ENCODE data around the gene ALCAM.

Gene ALCAM

DNA sequence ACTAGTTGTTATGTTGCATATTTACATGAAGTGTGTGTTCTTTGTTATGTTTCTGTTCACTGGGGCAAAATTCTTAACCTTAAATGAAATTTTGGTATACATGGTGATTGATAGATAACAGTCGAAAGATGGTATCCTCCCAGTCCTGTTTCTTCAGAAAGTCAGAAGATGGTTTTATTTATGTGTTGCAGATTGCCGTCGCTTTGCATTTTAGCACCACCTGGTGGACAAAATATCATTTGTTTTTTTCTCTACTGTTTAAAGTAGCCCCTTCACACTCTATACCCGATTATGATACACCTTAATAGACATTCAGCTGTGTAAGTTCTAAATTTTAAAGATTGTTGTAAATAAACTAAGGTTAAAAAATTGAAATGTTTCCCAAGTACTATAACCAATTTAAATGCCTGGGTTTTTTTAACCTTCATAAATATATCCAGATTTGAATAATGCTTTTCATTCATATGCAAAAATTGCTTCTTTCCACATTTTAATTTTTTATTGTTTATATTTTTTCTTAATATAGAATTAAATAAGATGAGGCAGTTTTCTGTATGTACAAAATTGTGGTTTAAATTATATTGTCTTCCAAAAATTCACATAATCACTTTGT is 152.2 kb downstream of the ALCAM start:
- Histone ChIP-seq H3K9me3 (ENCODE audit: control insufficient read depth, insufficient read depth, low read depth, low read length) (no peaks in the 10 kb centered on the region), H3K4me1 (ENCODE audit: control insufficient read depth, insufficient read depth, low read length) (no peaks in the 10 kb centered on the region; the same call in 1 of the 2 replicates), H3K4me3 (ENCODE audit: low read depth, low read length) (no peak overlapping the region), H3K27ac (ENCODE audit: extremely low read depth, low read depth, low read length) (no peak overlapping the region), H3K36me3 (ENCODE audit: control insufficient read depth in 2 of 2, insufficient read depth in 1 of 2, low read length in 2 of 2) (no peaks in the 10 kb centered on the region)
- CTCF ChIA-PET, result interaction anchor here (0.6 to 2.7 kb wide), 9 partner anchors 10 to 1285 kb away, joined by 3 to 11 read pairs (median 7); partner anchors contain the start of gene ALCAM
- POLR2A ChIA-PET, result no interaction called here
- TF ChIP-seq KLF8 (tag by site-specific recombination; IDR thresholded peaks at IDR 0.05) (no peak), BCL11B (tag by site-specific recombination; IDR thresholded peaks at IDR 0.05; ENCODE audit: low read depth) (no peak), ZNF654 (tag by site-specific recombination; IDR thresholded peaks at IDR 0.05; ENCODE audit: low read depth) (peak; percentile 72), ZFP41 (tag by site-specific recombination; IDR thresholded peaks at IDR 0.05; ENCODE audit: borderline replicate concordance) (no peak)
- TF ChIP-seq, protein P1, sequence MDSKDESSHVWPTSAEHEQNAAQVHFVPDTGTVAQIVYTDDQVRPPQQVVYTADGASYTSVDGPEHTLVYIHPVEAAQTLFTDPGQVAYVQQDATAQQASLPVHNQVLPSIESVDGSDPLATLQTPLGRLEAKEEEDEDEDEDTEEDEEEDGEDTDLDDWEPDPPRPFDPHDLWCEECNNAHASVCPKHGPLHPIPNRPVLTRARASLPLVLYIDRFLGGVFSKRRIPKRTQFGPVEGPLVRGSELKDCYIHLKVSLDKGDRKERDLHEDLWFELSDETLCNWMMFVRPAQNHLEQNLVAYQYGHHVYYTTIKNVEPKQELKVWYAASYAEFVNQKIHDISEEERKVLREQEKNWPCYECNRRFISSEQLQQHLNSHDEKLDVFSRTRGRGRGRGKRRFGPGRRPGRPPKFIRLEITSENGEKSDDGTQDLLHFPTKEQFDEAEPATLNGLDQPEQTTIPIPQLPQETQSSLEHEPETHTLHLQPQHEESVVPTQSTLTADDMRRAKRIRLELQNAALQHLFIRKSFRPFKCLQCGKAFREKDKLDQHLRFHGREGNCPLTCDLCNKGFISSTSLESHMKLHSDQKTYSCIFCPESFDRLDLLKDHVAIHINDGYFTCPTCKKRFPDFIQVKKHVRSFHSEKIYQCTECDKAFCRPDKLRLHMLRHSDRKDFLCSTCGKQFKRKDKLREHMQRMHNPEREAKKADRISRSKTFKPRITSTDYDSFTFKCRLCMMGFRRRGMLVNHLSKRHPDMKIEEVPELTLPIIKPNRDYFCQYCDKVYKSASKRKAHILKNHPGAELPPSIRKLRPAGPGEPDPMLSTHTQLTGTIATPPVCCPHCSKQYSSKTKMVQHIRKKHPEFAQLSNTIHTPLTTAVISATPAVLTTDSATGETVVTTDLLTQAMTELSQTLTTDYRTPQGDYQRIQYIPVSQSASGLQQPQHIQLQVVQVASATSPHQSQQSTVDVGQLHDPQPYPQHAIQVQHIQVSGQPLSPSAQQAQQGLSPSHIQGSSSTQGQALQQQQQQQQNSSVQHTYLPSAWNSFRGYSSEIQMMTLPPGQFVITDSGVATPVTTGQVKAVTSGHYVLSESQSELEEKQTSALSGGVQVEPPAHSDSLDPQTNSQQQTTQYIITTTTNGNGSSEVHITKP (tag by site-specific recombination; IDR thresholded peaks at IDR 0.05), result peak; percentile 26; the same call in 1 of the 2 replicates

DNA sequence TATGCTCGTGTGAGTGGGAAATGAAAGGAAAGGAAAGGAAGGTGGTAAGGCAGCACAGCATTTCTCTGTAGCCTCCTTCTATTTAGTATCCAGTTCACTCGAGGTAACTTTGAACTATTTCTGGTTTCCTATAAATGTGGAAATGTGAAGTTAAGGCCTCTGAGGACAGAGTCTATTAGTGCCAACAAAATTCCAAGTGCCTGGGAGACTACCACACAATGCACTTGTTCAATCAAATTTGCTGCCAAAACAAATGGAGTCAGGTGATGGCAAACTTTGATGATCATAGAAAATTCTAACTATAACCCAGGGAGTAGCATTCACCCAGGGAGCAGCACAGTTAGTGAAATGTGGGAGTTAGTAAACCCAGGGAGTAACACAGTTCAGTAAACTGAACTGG is 155.1 kb downstream of the ALCAM start:
- H3K4me1 ChIP-seq (ENCODE audit: control insufficient read depth, insufficient read depth, low read length), result no peaks in the 10 kb centered on the region
- H3K9me3 ChIP-seq (ENCODE audit: control insufficient read depth, insufficient read depth, low read depth, low read length), result no peaks in the 10 kb centered on the region
- ChIA-PET POLR2A (no interaction called here), CTCF (no interaction called here)
- H3K36me3 ChIP-seq (ENCODE audit: control insufficient read depth in 2 of 2, insufficient read depth in 1 of 2, low read length in 2 of 2), result peaks cover 0 to 3% of the 10 kb centered on the region in 2 experiments; a peak in 1 of 3 replicates
- H3K27ac ChIP-seq (ENCODE audit: extremely low read depth, low read depth, low read length), result no peak overlapping the region
- no peak for TF ChIP-seq ZNF140 (tag by site-specific recombination; IDR thresholded peaks at IDR 0.05)
- TF ChIP-seq, protein P2, sequence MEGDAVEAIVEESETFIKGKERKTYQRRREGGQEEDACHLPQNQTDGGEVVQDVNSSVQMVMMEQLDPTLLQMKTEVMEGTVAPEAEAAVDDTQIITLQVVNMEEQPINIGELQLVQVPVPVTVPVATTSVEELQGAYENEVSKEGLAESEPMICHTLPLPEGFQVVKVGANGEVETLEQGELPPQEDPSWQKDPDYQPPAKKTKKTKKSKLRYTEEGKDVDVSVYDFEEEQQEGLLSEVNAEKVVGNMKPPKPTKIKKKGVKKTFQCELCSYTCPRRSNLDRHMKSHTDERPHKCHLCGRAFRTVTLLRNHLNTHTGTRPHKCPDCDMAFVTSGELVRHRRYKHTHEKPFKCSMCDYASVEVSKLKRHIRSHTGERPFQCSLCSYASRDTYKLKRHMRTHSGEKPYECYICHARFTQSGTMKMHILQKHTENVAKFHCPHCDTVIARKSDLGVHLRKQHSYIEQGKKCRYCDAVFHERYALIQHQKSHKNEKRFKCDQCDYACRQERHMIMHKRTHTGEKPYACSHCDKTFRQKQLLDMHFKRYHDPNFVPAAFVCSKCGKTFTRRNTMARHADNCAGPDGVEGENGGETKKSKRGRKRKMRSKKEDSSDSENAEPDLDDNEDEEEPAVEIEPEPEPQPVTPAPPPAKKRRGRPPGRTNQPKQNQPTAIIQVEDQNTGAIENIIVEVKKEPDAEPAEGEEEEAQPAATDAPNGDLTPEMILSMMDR (tag by site-specific recombination; IDR thresholded peaks at IDR 0.05), result no peak
- TF ChIP-seq WT1 (tag by site-specific recombination; IDR thresholded peaks at IDR 0.05), result no peak
- no peak for TF ChIP-seq ZNF629 (tag by site-specific recombination; IDR thresholded peaks at IDR 0.05)
- no peak for TF ChIP-seq ZNF777 (tag by site-specific recombination; IDR thresholded peaks at IDR 0.05; ENCODE audit: borderline replicate concordance)
- no peak for TF ChIP-seq ZNF677 (tag by site-specific recombination; IDR thresholded peaks at IDR 0.05)
- TF ChIP-seq ZSCAN23 (tag by site-specific recombination; IDR thresholded peaks at IDR 0.05), result no peak
- TF ChIP-seq KLF1 (tag by site-specific recombination; IDR thresholded peaks at IDR 0.05), result no peak
- H3K4me3 ChIP-seq (ENCODE audit: low read depth, low read length), result no peak overlapping the region

DNA sequence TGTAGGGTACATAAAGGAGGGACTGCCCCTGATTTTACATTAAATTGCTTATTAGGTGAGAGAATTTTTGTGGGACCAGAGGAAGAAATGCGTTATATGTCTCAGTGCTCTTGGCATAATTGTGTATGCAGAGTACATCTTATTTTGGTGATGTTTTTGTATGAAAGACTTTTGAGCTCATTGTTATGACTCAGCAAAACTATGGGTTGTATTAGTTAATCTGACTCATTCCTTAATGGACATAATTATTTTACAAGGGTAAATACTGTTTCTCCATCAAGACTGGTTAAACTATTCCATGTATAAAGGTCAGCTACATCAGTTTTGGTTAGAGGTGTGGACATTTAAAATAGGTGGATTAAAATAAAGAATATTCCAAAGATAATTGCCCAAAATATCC is 156.8 kb downstream of the ALCAM start:
- Histone ChIP-seq H3K4me3 (ENCODE audit: low read depth, low read length) (no peak overlapping the region), H3K4me1 (ENCODE audit: control insufficient read depth, insufficient read depth, low read length) (no peaks in the 10 kb centered on the region), H3K27ac (ENCODE audit: extremely low read depth, low read depth, low read length) (no peak overlapping the region), H3K36me3 (ENCODE audit: control insufficient read depth in 2 of 2, insufficient read depth in 1 of 2, low read length in 2 of 2) (peaks cover 0 to 3% of the 10 kb centered on the region in 2 experiments; a peak in 1 of 3 replicates), H3K9me3 (ENCODE audit: control insufficient read depth, insufficient read depth, low read depth, low read length) (no peaks in the 10 kb centered on the region)
- POLR2A ChIA-PET, result no interaction called here
- TF ChIP-seq ZFP69B (tag by site-specific recombination; IDR thresholded peaks at IDR 0.05), result no peak
- CTCF ChIA-PET, result interaction anchor here (0.5 to 0.6 kb wide), 2 partner anchors 756 to 1084 kb away, joined by 3 to 7 read pairs; no protein-coding TSS in a partner anchor

All from HEK293 (cell line).